Measurements from ENCODE around the gene AK9.

AK9 gene

GRCh38 chr6:109447878-109448555 is 243.0 kb downstream of the AK9 start:
- no peak for TF ChIP-seq CTCF (conservative IDR thresholded peaks at IDR 0.05; ENCODE audit: low read depth)
- POLR2A ChIA-PET (ENCODE audit: low non-redundant PET) = no interaction called here
- H3K27ac ChIP-seq = peak overlapping the region; percentile 32; the same call in 1 of the 2 replicates
- CTCF ChIA-PET = interaction anchor here (0.7 to 3.1 kb wide), 2 partner anchors 256 to 260 kb away, joined by 6 to 11 read pairs; no protein-coding TSS in a partner anchor
- no peak for DNase-seq (ENCODE audit: low spot score)

GRCh38 chr6:109447087-109447486 is 243.9 kb downstream of the AK9 start:
- no peak for TF ChIP-seq CTCF (conservative IDR thresholded peaks at IDR 0.05; ENCODE audit: low read depth)
- no peak for DNase-seq (ENCODE audit: low spot score)
- CTCF ChIA-PET = interaction anchor here (0.6 to 3.1 kb wide), 4 partner anchors 64 to 259 kb away, joined by 3 to 11 read pairs (median 6); no protein-coding TSS in a partner anchor
- no peak overlapping the region; the same call in 1 of the 2 replicates for H3K27ac ChIP-seq
- POLR2A ChIA-PET (ENCODE audit: low non-redundant PET) = no interaction called here

GRCh38 chr6:109446541-109446940 is 244.5 kb downstream of the AK9 start:
- CTCF ChIA-PET = interaction anchor here (0.6 to 3.1 kb wide), 3 partner anchors 63 to 259 kb away, joined by 3 to 11 read pairs (median 6); no protein-coding TSS in a partner anchor
- no peak for TF ChIP-seq CTCF (conservative IDR thresholded peaks at IDR 0.05; ENCODE audit: low read depth)
- H3K27ac ChIP-seq = no peak overlapping the region; the same call in 1 of the 2 replicates
- DNase-seq (ENCODE audit: low spot score) = no peak
- POLR2A ChIA-PET (ENCODE audit: low non-redundant PET) = no interaction called here

GRCh38 chr6:109446072-109446471 is 244.9 kb downstream of the AK9 start:
- CTCF ChIA-PET = interaction anchor here (0.6 to 3.1 kb wide), 4 partner anchors 8 to 258 kb away, joined by 3 to 11 read pairs (median 4); no protein-coding TSS in a partner anchor
- POLR2A ChIA-PET (ENCODE audit: low non-redundant PET) = no interaction called here
- DNase-seq (ENCODE audit: low spot score) = no peak
- no peak for TF ChIP-seq CTCF (conservative IDR thresholded peaks at IDR 0.05; ENCODE audit: low read depth)
- peak overlapping the region; percentile 28; the same call in 1 of the 2 replicates for H3K27ac ChIP-seq

GRCh38 chr6:109445382-109445781 is 245.6 kb downstream of the AK9 start:
- peak overlapping the region; percentile 28 for H3K27ac ChIP-seq
- no peak for DNase-seq (ENCODE audit: low spot score)
- ChIA-PET CTCF (interaction anchor here (0.6 to 1.9 kb wide), 3 partner anchors 8 to 20 kb away, joined by 3 to 5 read pairs (median 3); no protein-coding TSS in a partner anchor), POLR2A (ENCODE audit: low non-redundant PET) (no interaction called here)
- no peak for TF ChIP-seq CTCF (conservative IDR thresholded peaks at IDR 0.05; ENCODE audit: low read depth)

- peak overlapping the region; percentile 28 for H3K27ac ChIP-seq
- ChIA-PET CTCF (interaction anchor here (1.9 kb wide), 2 partner anchors 13 to 60 kb away, joined by 5 read pairs; no protein-coding TSS in a partner anchor), POLR2A (ENCODE audit: low non-redundant PET) (no interaction called here)
- DNase-seq (ENCODE audit: low spot score) = no peak
- no peak for TF ChIP-seq CTCF (conservative IDR thresholded peaks at IDR 0.05; ENCODE audit: low read depth)
These were observed 247.5 kb downstream of the AK9 start for GRCh38 chr6:109443425-109443950.
